Activated T-helper 9 cell treated with anti-CD3 and anti-CD28 coated beads, Interleukin-2, amount 50 U/mL, for 16 hours (primary cell): ENCODE measurements around the gene TMEM270.
"Not testable (repeated sequence)": the region's sequence is repeated elsewhere in the genome, so short reads cannot be mapped to it uniquely, and the experiment has no call there.

Experiments used
- DNase-seq: peaks from one replicate; pipeline ENCODE4 v3.0.0-alpha.2; 2020; ENCODE audit warnings: low read depth

Gene TMEM270

GRCh38 chr7:73860859-73861258 is at the start of gene TMEM270:
TSS of gene TMEM270 (plus strand) at chr7:73861159. CDS start at chr7:73861195, 36 bp downstream.
- no peak for DNase-seq

- peak; percentile 26 for DNase-seq
Observed at GRCh38 chr7:73811760-73812168, 49.2 kb upstream of the TMEM270 start.

- no peak for DNase-seq
Observed at GRCh38 chr7:73812996-73813395, 48.0 kb upstream of the TMEM270 start.

- DNase-seq, result no peak
Observed at GRCh38 chr7:73815436-73815835, 45.5 kb upstream of the TMEM270 start.

- no peak for DNase-seq
Observed at GRCh38 chr7:73817121-73817520, 43.8 kb upstream of the TMEM270 start.

- no peak for DNase-seq
Observed at GRCh38 chr7:73820013-73820412, 40.9 kb upstream of the TMEM270 start.

- not testable (repeated sequence) for DNase-seq
Observed at GRCh38 chr7:73821597-73822285, 39.2 kb upstream of the TMEM270 start.

- DNase-seq, result no peak
Observed at GRCh38 chr7:73822319-73823173, 38.4 kb upstream of the TMEM270 start.

- no peak for DNase-seq
Observed at GRCh38 chr7:73823257-73823656, 37.7 kb upstream of the TMEM270 start.

- no peak for DNase-seq
Observed at GRCh38 chr7:73823873-73824592, 36.9 kb upstream of the TMEM270 start.

GRCh38 chr7:73824986-73825385 is 36.0 kb upstream of the TMEM270 start:
- no peak for DNase-seq

- no peak for DNase-seq
Observed at GRCh38 chr7:73827567-73828106, 33.3 kb upstream of the TMEM270 start.

GRCh38 chr7:73828107-73828803 is 32.7 kb upstream of the TMEM270 start:
- no peak for DNase-seq

- no peak for DNase-seq
Observed at GRCh38 chr7:73828972-73829371, 32.0 kb upstream of the TMEM270 start.

GRCh38 chr7:73829505-73829904 is 31.5 kb upstream of the TMEM270 start:
- DNase-seq, result no peak

GRCh38 chr7:73829921-73830680 is 30.9 kb upstream of the TMEM270 start:
- no peak for DNase-seq

- DNase-seq, result no peak
Observed at GRCh38 chr7:73830681-73831583, 30.0 kb upstream of the TMEM270 start, which contains the start of gene CLDN4. TSS of gene CLDN4 (plus strand) at chr7:73830996. CDS start at chr7:73831202, 206 bp downstream.

GRCh38 chr7:73831584-73831833 is 29.4 kb upstream of the TMEM270 start:
- no peak for DNase-seq

GRCh38 chr7:73831834-73832651 is 28.9 kb upstream of the TMEM270 start:
- no peak for DNase-seq
